ENCODE data around the gene MTA3.

Gene MTA3

DNA sequence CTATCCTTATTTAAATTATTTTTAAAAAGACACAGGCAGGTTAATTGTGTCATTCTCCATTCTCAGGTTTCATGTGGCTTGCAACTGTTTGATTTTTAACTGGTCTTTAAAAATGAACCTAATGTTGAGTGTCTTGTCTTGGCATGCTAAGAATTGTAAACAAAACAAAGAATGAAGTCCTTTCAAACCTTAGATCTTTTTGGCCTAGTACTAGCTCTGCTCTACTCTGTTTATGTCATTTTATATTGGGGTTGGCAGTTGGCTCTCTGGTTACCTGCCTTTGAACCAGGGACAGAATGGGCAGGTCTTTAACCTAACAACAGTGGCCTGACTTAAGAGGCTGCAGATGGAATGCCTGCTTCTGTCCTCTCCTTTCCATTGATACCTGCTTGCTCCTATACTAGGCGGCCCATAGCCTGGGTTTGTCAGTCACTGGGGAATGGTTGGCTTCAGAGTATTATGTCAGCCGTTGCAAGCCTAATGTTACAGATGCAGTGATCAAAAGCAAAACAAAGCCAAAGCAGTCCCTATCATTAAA, 85.5 kb downstream of the MTA3 start:
- no peak overlapping the region for H3K18ac ChIP-seq (ENCODE audit: low read length)
- no peak overlapping the region for H4K5ac ChIP-seq (ENCODE audit: low read length)
- H2BK5ac ChIP-seq (ENCODE audit: low read length): no peak overlapping the region
- DNase-seq: no peak
- no CpG with 5 or more reads among the region's 2 CpGs for WGBS (ENCODE audit: extremely low coverage, insufficient coverage, low lambda C conversion rate)
- no peak overlapping the region for H3K4ac ChIP-seq (ENCODE audit: low read depth, low read length)
- no peak overlapping the region for H4K8ac ChIP-seq (ENCODE audit: low read depth, low read length)
- no peak overlapping the region for H3K4me2 ChIP-seq (ENCODE audit: low read length)
- no peak overlapping the region for H2AK5ac ChIP-seq (ENCODE audit: low read length)
- no peak overlapping the region for H3K27ac ChIP-seq (ENCODE audit: low read depth, low read length)
- H3K4me3 ChIP-seq (ENCODE audit: low read length): no peak overlapping the region
- H3K4me1 ChIP-seq (ENCODE audit: control insufficient read depth, low read depth, low read length): no peaks in the 10 kb centered on the region
- H3K9ac ChIP-seq (ENCODE audit: low read length): no peak overlapping the region
- no peak overlapping the region for H2BK15ac ChIP-seq (replicated peaks; ENCODE audit: low read depth)
- H3K36me3 ChIP-seq (ENCODE audit: control insufficient read depth, insufficient read depth, low read length): no peaks in the 10 kb centered on the region
- H3K23ac ChIP-seq (ENCODE audit: low read length): no peak overlapping the region
- H2BK120ac ChIP-seq (ENCODE audit: low read depth, low read length): no peak overlapping the region
- H3K79me1 ChIP-seq (ENCODE audit: low read length): peaks cover 5% of the 10 kb centered on the region
- H3K56ac ChIP-seq (ENCODE audit: low read length): no peak overlapping the region
- H3K79me2 ChIP-seq (ENCODE audit: control insufficient read depth, insufficient read depth, low read length): peaks cover 2% of the 10 kb centered on the region
- no peaks in the 10 kb centered on the region for H3K27me3 ChIP-seq (ENCODE audit: insufficient read depth, low read length, poor library complexity)

DNA sequence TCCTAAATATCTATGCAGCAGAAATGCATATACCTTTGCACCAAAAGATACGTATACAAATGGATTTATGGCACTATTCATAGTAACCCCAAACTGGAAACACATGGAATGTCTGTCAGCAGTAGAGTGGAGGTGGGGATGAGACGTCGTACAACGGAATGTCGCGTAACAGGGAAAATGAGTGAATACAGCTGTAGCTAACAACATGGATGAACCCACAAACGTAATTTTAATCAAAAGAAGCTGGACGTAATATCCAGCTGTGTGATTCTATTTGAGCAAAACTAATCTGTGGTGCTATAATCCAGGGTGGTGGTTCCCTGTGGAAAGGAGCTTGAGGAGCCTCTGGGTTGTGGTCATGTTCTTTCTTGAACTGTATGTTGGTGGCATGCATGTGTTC, 89.9 kb downstream of the MTA3 start:
- no peak overlapping the region for H3K18ac ChIP-seq (ENCODE audit: low read length)
- no peak overlapping the region for H4K5ac ChIP-seq (ENCODE audit: low read length)
- no peak overlapping the region for H2BK5ac ChIP-seq (ENCODE audit: low read length)
- H2BK120ac ChIP-seq (ENCODE audit: low read depth, low read length): no peak overlapping the region
- peaks cover under 1% of the 10 kb centered on the region for H3K4me1 ChIP-seq (ENCODE audit: control insufficient read depth, low read depth, low read length)
- H3K4me2 ChIP-seq (ENCODE audit: low read length): no peak overlapping the region
- no peak overlapping the region for H2BK15ac ChIP-seq (replicated peaks; ENCODE audit: low read depth)
- no peak overlapping the region for H3K27ac ChIP-seq (ENCODE audit: low read depth, low read length)
- WGBS (ENCODE audit: extremely low coverage, insufficient coverage, low lambda C conversion rate): no CpG with 5 or more reads among the region's 8 CpGs
- no peak overlapping the region for H3K4ac ChIP-seq (ENCODE audit: low read depth, low read length)
- H3K79me1 ChIP-seq (ENCODE audit: low read length): peaks cover 3% of the 10 kb centered on the region
- no peak overlapping the region for H3K56ac ChIP-seq (ENCODE audit: low read length)
- H3K23ac ChIP-seq (ENCODE audit: low read length): no peak overlapping the region
- H3K27me3 ChIP-seq (ENCODE audit: insufficient read depth, low read length, poor library complexity): no peaks in the 10 kb centered on the region
- no peak overlapping the region for H3K9ac ChIP-seq (ENCODE audit: low read length)
- no peak for DNase-seq
- no peak overlapping the region for H4K8ac ChIP-seq (ENCODE audit: low read depth, low read length)
- H2AK5ac ChIP-seq (ENCODE audit: low read length): no peak overlapping the region
- no peaks in the 10 kb centered on the region for H3K36me3 ChIP-seq (ENCODE audit: control insufficient read depth, insufficient read depth, low read length)
- H3K4me3 ChIP-seq (ENCODE audit: low read length): no peak overlapping the region
- no peaks in the 10 kb centered on the region for H3K79me2 ChIP-seq (ENCODE audit: control insufficient read depth, insufficient read depth, low read length)

DNA sequence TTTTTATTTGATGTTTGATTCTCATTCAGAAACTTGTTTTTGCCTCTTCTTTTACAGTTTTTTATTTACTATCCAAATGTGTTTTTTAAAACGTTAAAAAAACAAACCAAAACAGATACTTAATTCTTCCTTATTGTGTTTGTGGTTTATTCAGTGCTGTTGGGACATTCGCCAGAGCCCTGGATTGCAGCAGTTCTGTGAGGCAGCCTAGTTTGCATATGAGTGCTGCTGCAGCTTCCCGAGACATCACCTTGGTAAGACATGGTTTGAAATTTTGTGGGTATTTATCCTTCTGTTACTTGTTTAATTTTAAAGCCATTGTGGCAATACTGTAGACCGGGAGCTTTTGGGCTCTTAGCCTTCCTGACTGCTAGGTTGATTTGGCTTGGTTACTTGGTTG, 91.2 kb downstream of the MTA3 start:
- no peak overlapping the region for H3K4ac ChIP-seq (ENCODE audit: low read depth, low read length)
- no peak overlapping the region for H3K18ac ChIP-seq (ENCODE audit: low read length)
- H3K79me1 ChIP-seq (ENCODE audit: low read length): no peaks in the 10 kb centered on the region
- H2BK15ac ChIP-seq (replicated peaks; ENCODE audit: low read depth): no peak overlapping the region
- no peak overlapping the region for H2BK120ac ChIP-seq (ENCODE audit: low read depth, low read length)
- H3K27me3 ChIP-seq (ENCODE audit: insufficient read depth, low read length, poor library complexity): no peaks in the 10 kb centered on the region
- H4K5ac ChIP-seq (ENCODE audit: low read length): no peak overlapping the region
- no peak overlapping the region for H3K9ac ChIP-seq (ENCODE audit: low read length)
- H3K23ac ChIP-seq (ENCODE audit: low read length): no peak overlapping the region
- H3K4me1 ChIP-seq (ENCODE audit: control insufficient read depth, low read depth, low read length): peaks cover 3% of the 10 kb centered on the region
- H3K27ac ChIP-seq (ENCODE audit: low read depth, low read length): no peak overlapping the region
- no peak overlapping the region for H3K4me2 ChIP-seq (ENCODE audit: low read length)
- no peak overlapping the region for H2BK5ac ChIP-seq (ENCODE audit: low read length)
- H3K79me2 ChIP-seq (ENCODE audit: control insufficient read depth, insufficient read depth, low read length): no peaks in the 10 kb centered on the region
- H3K36me3 ChIP-seq (ENCODE audit: control insufficient read depth, insufficient read depth, low read length): no peaks in the 10 kb centered on the region
- H2AK5ac ChIP-seq (ENCODE audit: low read length): no peak overlapping the region
- DNase-seq: peak; percentile 30
- WGBS (ENCODE audit: extremely low coverage, insufficient coverage, low lambda C conversion rate): no CpG with 5 or more reads among the region's 4 CpGs
- H3K4me3 ChIP-seq (ENCODE audit: low read length): no peak overlapping the region
- H3K56ac ChIP-seq (ENCODE audit: low read length): no peak overlapping the region
- H4K8ac ChIP-seq (ENCODE audit: low read depth, low read length): no peak overlapping the region

DNA sequence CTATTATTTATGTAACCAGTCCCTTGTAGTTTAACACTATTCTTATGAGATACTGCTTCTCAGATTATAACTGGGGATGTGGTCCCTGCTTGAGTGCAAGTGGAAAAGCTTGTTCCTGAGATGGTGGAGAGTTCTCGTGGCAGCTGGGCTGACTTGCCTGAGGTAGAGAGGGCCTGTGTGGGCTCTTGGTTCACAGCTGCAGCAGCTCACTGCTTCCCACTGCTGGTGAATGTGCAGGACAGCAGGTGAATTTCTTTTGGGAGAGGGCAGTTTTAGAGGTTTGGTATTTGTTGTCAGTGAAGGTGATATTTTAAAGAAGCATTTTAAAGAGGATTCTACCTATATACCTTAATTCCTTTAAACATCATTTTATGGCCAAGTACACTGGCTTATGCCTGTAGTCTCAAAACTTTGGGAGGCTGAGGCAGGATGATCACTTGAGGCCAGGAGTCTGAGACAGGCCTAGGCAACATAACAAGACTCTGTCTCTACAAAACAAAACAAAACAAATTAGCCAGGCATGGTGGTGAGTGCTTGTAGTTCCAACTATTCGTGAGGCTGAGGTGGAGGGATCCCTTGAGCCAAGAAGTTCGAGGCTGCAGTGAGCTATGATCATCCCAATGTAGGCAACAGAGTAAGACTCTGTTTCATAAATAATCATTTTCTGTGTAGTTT, 94.8 kb downstream of the MTA3 start:
- H3K18ac ChIP-seq (ENCODE audit: low read length): no peak overlapping the region
- no peak overlapping the region for H2BK120ac ChIP-seq (ENCODE audit: low read depth, low read length)
- DNase-seq: peak; percentile 92
- no peak overlapping the region for H2AK5ac ChIP-seq (ENCODE audit: low read length)
- no peaks in the 10 kb centered on the region for H3K36me3 ChIP-seq (ENCODE audit: control insufficient read depth, insufficient read depth, low read length)
- H2BK15ac ChIP-seq (replicated peaks; ENCODE audit: low read depth): no peak overlapping the region
- peak overlapping the region; percentile 44 for H4K5ac ChIP-seq (ENCODE audit: low read length)
- H4K8ac ChIP-seq (ENCODE audit: low read depth, low read length): no peak overlapping the region
- no peaks in the 10 kb centered on the region for H3K27me3 ChIP-seq (ENCODE audit: insufficient read depth, low read length, poor library complexity)
- H3K4me2 ChIP-seq (ENCODE audit: low read length): no peak overlapping the region
- H3K4ac ChIP-seq (ENCODE audit: low read depth, low read length): no peak overlapping the region
- no peak overlapping the region for H3K4me3 ChIP-seq (ENCODE audit: low read length)
- H3K79me2 ChIP-seq (ENCODE audit: control insufficient read depth, insufficient read depth, low read length): peaks cover 5% of the 10 kb centered on the region
- no CpG with 5 or more reads among the region's 3 CpGs for WGBS (ENCODE audit: extremely low coverage, insufficient coverage, low lambda C conversion rate)
- peak overlapping the region; percentile 37 for H3K9ac ChIP-seq (ENCODE audit: low read length)
- H3K23ac ChIP-seq (ENCODE audit: low read length): no peak overlapping the region
- peak overlapping the region; percentile 69 for H3K27ac ChIP-seq (ENCODE audit: low read depth, low read length)
- peak overlapping the region; percentile 43 for H2BK5ac ChIP-seq (ENCODE audit: low read length)
- peaks cover 3% of the 10 kb centered on the region for H3K4me1 ChIP-seq (ENCODE audit: control insufficient read depth, low read depth, low read length)
- peak overlapping the region; percentile 65 for H3K56ac ChIP-seq (ENCODE audit: low read length)
- H3K79me1 ChIP-seq (ENCODE audit: low read length): peaks cover 4% of the 10 kb centered on the region

DNA sequence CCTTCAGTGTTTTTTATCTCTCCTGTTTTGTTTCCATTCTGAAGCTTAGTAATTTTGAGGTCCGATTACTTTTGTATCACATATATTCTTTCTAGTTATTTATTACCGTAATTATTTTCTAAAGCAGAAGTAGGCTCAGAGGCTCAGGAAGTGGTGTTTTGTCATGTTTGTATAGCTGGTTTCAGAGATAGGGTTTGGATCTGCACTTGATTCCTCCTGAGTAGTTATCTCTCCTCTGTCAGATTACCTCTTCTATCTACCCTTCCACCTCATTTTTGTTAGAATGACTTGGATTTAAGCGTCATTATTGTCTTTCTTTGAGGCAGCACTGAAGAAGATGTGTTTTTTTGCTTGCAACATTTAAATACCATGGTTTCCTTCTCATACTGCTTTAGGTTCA, 95.4 kb downstream of the MTA3 start:
- Histone ChIP-seq H3K79me2 (ENCODE audit: control insufficient read depth, insufficient read depth, low read length) (peaks cover 5% of the 10 kb centered on the region), H3K23ac (ENCODE audit: low read length) (no peak overlapping the region), H4K8ac (ENCODE audit: low read depth, low read length) (no peak overlapping the region), H3K56ac (ENCODE audit: low read length) (no peak overlapping the region), H3K27ac (ENCODE audit: low read depth, low read length) (peak overlapping the region; percentile 69), H2BK120ac (ENCODE audit: low read depth, low read length) (no peak overlapping the region), H3K4ac (ENCODE audit: low read depth, low read length) (no peak overlapping the region), H3K9ac (ENCODE audit: low read length) (no peak overlapping the region), H2BK15ac (replicated peaks; ENCODE audit: low read depth) (no peak overlapping the region), H2BK5ac (ENCODE audit: low read length) (no peak overlapping the region), H4K5ac (ENCODE audit: low read length) (no peak overlapping the region), H3K4me3 (ENCODE audit: low read length) (no peak overlapping the region), H2AK5ac (ENCODE audit: low read length) (no peak overlapping the region), H3K36me3 (ENCODE audit: control insufficient read depth, insufficient read depth, low read length) (no peaks in the 10 kb centered on the region), H3K4me1 (ENCODE audit: control insufficient read depth, low read depth, low read length) (peaks cover 3% of the 10 kb centered on the region), H3K4me2 (ENCODE audit: low read length) (no peak overlapping the region), H3K79me1 (ENCODE audit: low read length) (peaks cover 4% of the 10 kb centered on the region), H3K27me3 (ENCODE audit: insufficient read depth, low read length, poor library complexity) (no peaks in the 10 kb centered on the region), H3K18ac (ENCODE audit: low read length) (no peak overlapping the region)
- DNase-seq: peak; percentile 53
- WGBS (ENCODE audit: extremely low coverage, insufficient coverage, low lambda C conversion rate): no CpG with 5 or more reads among the region's 3 CpGs

Measured in mesendoderm (in vitro differentiated cells).